Neutrophil (primary cell): ENCODE results near the gene ENTHD1.

Source experiments
- H3K27ac ChIP-seq: fragments of 200-600 bp; sonication (generic); 2 replicates; pipeline ENCODE4 v1.5.1; 2016; ENCODE audit warnings: mild to moderate bottlenecking, moderate library complexity
- H3K27me3 ChIP-seq: fragments of 200-600 bp; sonication (generic); 2 replicates; pipeline ENCODE4 v1.6.0; 2016; ENCODE audit warnings: mild to moderate bottlenecking
- H3K36me3 ChIP-seq: fragments of 200-600 bp; sonication (generic); 2 replicates; pipeline ENCODE4 v1.5.1; 2017
- H3K4me1 ChIP-seq, 2 experiments: fragments of 200-600 bp in 1 of 2; sonication (generic) in 1 of 2; 1 replicate in 1 of 2; 2 replicates in 1 of 2; pipeline versions ENCODE4 v1.5.1 to v1.6.1; 2013 to 2016; ENCODE audit warnings: low read depth in 1 of 2, low read length in 1 of 2, mild to moderate bottlenecking in 1 of 2, moderate library complexity in 1 of 2; ENCODE audit not compliant: control insufficient read depth in 1 of 2, insufficient read depth in 1 of 2
- H3K4me3 ChIP-seq, 2 experiments: fragments of 200-600 bp in 1 of 2; sonication (generic) in 1 of 2; 1 replicate in 1 of 2; 2 replicates in 1 of 2; pipeline ENCODE4 v1.5.1; 2013 to 2016; ENCODE audit warnings: low read depth in 1 of 2, low read length in 1 of 2, mild to moderate bottlenecking in 1 of 2, moderate library complexity in 1 of 2
- H3K9me3 ChIP-seq: fragments of 200-600 bp; sonication (generic); 2 replicates; pipeline ENCODE4 v1.5.1; 2016
- TF ChIP-seq, protein P1 (sequence below): fragments of 200-600 bp; sonication (generic); IDR thresholded peaks from 2 replicates; pipeline ENCODE4 v1.5.1; 2016; ENCODE audit warnings: antibody characterized with exemption

ENTHD1 gene

DNA sequence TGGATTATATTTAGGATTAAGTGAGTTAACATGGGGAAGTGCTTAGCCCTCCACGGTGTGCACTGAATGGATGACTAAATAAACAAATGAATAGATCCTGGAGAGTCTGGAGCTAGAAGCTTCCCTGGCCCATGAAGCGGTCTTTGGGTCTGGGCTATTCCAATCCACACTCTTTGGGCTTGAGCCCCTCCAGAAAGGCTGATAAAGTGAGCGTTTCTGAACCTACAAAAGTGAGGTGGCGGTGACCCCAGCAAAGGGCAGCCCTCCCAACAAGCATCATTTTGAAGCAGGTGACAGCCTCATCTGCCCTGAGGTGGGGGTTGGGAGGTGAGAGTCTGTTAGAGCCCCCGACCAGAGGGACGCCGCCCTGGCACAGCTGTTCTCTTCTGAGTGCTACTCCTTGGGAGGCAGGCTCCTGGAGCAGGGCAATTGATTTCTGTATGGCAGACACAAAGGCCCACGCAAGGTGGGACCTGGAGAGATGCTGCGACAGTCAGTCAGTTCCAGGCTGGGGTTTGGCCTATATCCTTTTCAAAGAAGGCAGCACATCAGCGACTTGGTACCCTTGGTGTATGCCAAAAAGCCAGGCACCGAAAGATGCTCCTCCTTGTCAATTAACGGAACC, 165.2 kb downstream of the ENTHD1 start:
- Histone ChIP-seq H3K4me1 (no peaks in the 10 kb centered on the region), H3K9me3 (no peaks in the 10 kb centered on the region), H3K36me3 (no peaks in the 10 kb centered on the region), H3K27me3 (peaks cover 58% of the 10 kb centered on the region), H3K27ac (no peak overlapping the region), H3K4me3 (no peak overlapping the region)
- TF ChIP-seq, protein P1, sequence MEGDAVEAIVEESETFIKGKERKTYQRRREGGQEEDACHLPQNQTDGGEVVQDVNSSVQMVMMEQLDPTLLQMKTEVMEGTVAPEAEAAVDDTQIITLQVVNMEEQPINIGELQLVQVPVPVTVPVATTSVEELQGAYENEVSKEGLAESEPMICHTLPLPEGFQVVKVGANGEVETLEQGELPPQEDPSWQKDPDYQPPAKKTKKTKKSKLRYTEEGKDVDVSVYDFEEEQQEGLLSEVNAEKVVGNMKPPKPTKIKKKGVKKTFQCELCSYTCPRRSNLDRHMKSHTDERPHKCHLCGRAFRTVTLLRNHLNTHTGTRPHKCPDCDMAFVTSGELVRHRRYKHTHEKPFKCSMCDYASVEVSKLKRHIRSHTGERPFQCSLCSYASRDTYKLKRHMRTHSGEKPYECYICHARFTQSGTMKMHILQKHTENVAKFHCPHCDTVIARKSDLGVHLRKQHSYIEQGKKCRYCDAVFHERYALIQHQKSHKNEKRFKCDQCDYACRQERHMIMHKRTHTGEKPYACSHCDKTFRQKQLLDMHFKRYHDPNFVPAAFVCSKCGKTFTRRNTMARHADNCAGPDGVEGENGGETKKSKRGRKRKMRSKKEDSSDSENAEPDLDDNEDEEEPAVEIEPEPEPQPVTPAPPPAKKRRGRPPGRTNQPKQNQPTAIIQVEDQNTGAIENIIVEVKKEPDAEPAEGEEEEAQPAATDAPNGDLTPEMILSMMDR: no peak

DNA sequence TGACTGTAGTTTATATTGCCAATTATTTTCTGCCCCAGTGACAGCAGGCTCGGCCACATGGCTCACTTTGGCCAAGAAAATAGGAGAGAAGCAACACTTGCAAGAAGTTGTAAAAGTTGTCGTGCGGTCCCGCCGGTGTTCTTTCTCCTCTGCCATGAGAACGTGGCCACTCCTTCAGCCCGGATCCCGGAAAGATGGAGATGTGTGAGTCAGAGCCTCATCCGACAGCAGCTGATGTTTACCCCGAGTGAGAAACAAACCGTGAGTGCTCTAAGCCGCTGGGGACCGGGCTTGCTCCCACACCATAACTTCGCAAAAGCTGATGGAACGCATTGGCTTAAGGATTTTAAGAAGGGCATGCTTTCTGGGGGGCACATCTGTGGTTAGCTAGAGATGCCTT, 166.0 kb downstream of the ENTHD1 start:
- no peaks in the 10 kb centered on the region for H3K36me3 ChIP-seq
- no peaks in the 10 kb centered on the region for H3K4me1 ChIP-seq
- no peaks in the 10 kb centered on the region for H3K9me3 ChIP-seq
- H3K27ac ChIP-seq: no peak overlapping the region
- TF ChIP-seq, protein P1: no peak
- no peak overlapping the region for H3K4me3 ChIP-seq
- peaks cover 50% of the 10 kb centered on the region for H3K27me3 ChIP-seq

DNA sequence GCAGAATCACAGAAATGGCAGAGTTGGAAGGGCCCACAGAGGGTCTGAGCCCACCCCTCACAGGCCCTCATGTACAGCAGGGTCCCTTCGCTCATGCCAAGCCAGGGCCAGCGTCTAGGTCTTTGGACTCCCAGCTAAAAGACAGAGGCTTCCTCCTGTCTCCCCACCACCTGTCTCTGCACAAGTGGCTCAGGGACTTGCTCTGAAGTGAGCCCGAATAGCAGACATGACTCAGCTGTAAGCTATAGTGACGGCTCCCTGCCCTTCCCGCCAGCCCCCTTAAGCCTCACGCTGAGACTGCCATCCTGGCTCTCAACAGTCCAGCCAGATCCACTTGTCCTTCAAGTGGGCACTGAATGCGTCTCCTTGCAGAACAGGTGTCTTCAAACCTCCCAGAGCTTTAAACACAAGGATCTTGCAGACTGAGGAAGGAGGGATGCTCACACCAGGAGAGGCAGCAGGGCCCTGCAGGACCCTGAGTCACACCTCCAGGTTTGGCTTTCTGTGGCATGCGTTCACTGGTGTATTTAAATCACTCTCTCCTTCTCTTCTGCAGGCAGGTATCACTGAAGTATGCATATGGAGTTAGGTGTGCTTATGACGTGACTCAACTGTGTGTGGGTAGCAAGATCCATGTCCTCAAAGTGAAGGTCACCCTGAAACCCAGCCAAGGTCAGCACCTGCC, 168.1 kb downstream of the ENTHD1 start:
- Histone ChIP-seq H3K27me3 (peaks cover 59% of the 10 kb centered on the region), H3K4me3 (no peak overlapping the region), H3K4me1 (no peaks in the 10 kb centered on the region), H3K36me3 (no peaks in the 10 kb centered on the region), H3K27ac (no peak overlapping the region), H3K9me3 (no peaks in the 10 kb centered on the region)
- TF ChIP-seq, protein P1: no peak

DNA sequence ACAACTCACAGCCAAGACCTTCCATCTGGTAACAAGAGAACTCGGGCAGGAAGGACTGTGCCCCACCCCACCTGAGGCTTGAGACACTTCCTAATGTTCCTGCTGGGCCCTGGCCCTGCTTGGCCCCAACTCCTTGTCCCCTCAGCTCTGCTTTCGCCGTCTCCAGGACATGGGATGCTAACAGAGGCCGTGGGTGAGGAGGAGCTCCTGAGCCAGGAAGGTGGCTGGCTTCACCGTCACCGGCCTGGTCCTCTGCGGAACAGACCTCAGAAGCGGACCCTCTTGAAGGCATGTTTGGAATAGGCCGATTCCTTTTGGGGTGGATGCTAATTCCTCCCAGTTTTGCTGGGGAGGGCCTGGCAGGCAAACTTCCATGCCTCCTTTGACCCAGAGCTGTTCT, 168.7 kb downstream of the ENTHD1 start:
- no peaks in the 10 kb centered on the region for H3K4me1 ChIP-seq
- TF ChIP-seq, protein P1: no peak
- no peak overlapping the region for H3K4me3 ChIP-seq
- no peak overlapping the region for H3K27ac ChIP-seq
- H3K36me3 ChIP-seq: no peaks in the 10 kb centered on the region
- H3K27me3 ChIP-seq: peaks cover 65% of the 10 kb centered on the region
- H3K9me3 ChIP-seq: no peaks in the 10 kb centered on the region

DNA sequence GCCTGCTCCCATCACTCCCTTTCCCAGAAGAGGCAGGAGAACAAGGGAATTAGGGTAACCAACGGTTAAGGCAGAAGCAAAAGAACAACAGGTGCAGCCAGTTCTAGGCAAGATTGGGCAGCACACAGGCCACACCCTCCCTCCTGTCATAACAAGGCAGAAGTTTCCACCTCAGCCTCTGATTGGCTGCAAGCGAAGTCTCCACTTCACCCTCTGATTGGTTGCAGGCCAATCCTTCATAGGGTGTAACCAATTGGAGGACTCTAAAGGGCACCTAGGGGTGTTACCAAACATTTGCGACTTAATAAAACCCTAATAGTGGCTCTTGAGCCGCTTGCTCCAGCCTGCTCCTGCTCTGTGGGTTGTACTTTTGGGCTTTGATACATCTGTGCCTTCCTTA, 169.2 kb downstream of the ENTHD1 start:
- Histone ChIP-seq H3K36me3 (no peaks in the 10 kb centered on the region), H3K27me3 (peaks cover 67% of the 10 kb centered on the region), H3K27ac (no peak overlapping the region), H3K4me1 (no peaks in the 10 kb centered on the region), H3K9me3 (no peaks in the 10 kb centered on the region), H3K4me3 (no peak overlapping the region)
- TF ChIP-seq, protein P1: no peak
